Motor neuron (in vitro differentiated cells): ENCODE results near the gene MRPS24. TPM values are rescaled to one million over a fixed set of nuclear protein-coding genes. Genes with fewer than 3 reads are reported as not detected.
"Not testable (repeated sequence)": the region's sequence is repeated elsewhere in the genome, so short reads cannot be mapped to it uniquely, and the experiment has no call there.

Experiments used
- ATAC-seq, 8 experiments: fragments of 200-7000 bp; cut with Tn5 transposase; replicated peaks in 6 of 8; 2 replicates each; pipeline ENCODE4 v1.8.0; 2021; ENCODE audit warnings: mild to moderate bottlenecking in 8 of 8, moderate library complexity in 8 of 8
- H3K27ac ChIP-seq, 2 donors: fragments of 250-450 bp; sonication (Bioruptor Pico); 2 replicates each; pipeline ENCODE4 v1.9.0; 2021; ENCODE audit warnings: antibody characterized with exemption in 2 of 2, mild to moderate bottlenecking in 2 of 2, moderate library complexity in 1 of 2
- H3K4me1 ChIP-seq, 2 donors: fragments of 250-450 bp; sonication (Bioruptor Pico); replicated peaks in 1 of 2; 2 replicates each; pipeline ENCODE4 v1.6.1; 2021; ENCODE audit warnings: antibody characterized with exemption in 2 of 2, mild to moderate bottlenecking in 2 of 2, moderate library complexity in 1 of 2
- H3K4me3 ChIP-seq, 5 donors: fragments of 250-450 bp; sonication (Bioruptor Pico); 2 replicates each; pipeline ENCODE4 v1.9.0; 2021; ENCODE audit warnings: antibody characterized with exemption in 5 of 5, mild to moderate bottlenecking in 5 of 5, moderate library complexity in 4 of 5
- WGBS, 10 experiments: fragments of 450-650 bp; shearing (Covaris generic); methylation state at CpG; one replicate each; pipeline ENCODE4 v1.0.0; 2022; 5-methylcytosine and 5-hydroxymethylcytosine counted together
- in situ Hi-C, 9 experiments: fragments of 400-800 bp; cut with MboI; loops; one replicate each; pipeline ENCODE4 v1.15.0; 2021; ENCODE audit warnings: low sequenced_read_pairs in 9 of 9, low pct_unique_long_range_greater_than_20kb in 2 of 9; ENCODE audit not compliant: unreplicated experiment in 9 of 9
- total RNA-seq, 8 experiments: library from RNA; unstranded; fragments of 300-600 nt; gene quantifications; 2 replicates each; pipeline versions ENCODE4 v1.2.3 to v1.2.4, GENCODE V29; 2022

MRPS24 gene
- total RNA-seq, 8 experiments from 2014 or later = 123 to 213 (median 132) TPM

DNA sequence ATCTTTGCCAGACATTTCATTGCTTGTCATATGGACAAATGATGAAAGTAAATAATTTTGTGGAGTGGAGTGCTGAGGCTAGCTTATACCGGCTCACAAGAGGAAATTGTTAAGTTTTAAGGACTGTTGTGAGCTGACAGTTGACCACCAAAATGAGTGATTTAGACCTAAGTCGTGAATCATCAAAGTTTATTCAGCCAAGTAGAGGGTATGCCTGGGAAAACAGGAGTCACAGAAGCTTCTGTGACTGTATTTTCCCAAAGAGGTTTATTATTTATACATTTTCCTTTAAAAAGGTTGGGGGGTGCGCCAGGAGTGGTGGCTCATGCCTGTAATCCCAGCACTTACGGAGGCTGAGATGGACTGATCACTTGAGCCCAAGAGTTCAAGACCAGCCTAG is 21.8 kb downstream of the MRPS24 start:
- in situ Hi-C loops = loop anchor here in 5 of 9 experiments (25.0 kb wide), 3 partner anchors 260 to 1910 kb away; partner anchors contain the start of genes STK17A (in 4 of the 5), MRPL32 (in 1 of the 5) and PSMA2 (in 1 of the 5)
- Histone ChIP-seq H3K27ac (no peak overlapping the region), H3K4me1 (no peaks in the 10 kb centered on the region), H3K4me3 (no peak overlapping the region)
- 14 to 90% (median 66%) methylated on average over 1 to 4 of the region's 4 CpGs for WGBS, 10 experiments
- ATAC-seq = no peak

DNA sequence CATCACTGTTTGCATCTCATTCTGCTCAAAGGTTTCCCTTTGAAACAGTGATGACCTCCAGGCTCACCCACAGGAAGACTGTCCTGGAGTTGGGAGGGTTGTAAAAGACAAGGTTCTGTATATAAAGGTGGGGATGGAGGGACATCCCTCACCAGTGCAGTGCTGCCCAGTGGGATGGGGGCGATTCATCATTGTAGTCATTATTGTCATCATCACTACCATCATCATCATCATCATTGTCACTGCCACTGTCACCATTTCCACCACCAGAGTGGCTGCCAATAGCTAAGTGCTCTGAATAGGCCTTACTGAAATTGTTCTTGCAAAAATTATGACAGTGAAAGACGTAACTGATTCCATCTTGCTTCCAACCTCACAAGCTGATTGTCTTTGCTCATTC is 24.7 kb downstream of the MRPS24 start:
- WGBS, 10 experiments = 50 to 100% (median 80%) methylated on average over 1 to 2 of the region's 2 CpGs; no CpG with 5 or more reads in 6 of the 10 experiments
- Histone ChIP-seq H3K27ac (no peak overlapping the region), H3K4me1 (no peaks in the 10 kb centered on the region), H3K4me3 (no peak overlapping the region)
- in situ Hi-C loops = loop anchor here in 5 of 9 experiments (25.0 kb wide), 3 partner anchors 257 to 1907 kb away; partner anchors contain the start of genes STK17A (in 4 of the 5), MRPL32 (in 1 of the 5) and PSMA2 (in 1 of the 5)
- no peak for ATAC-seq

DNA sequence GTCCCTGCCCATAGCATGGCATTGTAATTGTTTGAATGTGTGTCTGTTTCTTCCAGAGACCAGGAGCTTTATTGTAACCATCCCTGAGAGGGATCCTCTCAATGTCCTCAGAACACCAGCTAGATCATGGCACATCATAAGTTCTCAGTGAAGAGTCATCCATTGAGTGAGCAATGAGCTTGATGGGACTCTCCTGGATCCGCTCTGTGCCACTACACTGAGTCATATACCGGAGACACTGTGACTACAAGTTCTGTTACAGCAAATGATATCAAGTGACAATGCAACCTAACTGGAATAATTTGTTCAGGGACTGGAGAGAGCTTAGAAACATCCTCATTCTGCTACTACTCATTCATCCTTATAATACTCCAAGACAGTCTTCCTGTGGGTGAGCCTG is 25.1 kb downstream of the MRPS24 start:
- Histone ChIP-seq H3K27ac (no peak overlapping the region), H3K4me1 (no peaks in the 10 kb centered on the region), H3K4me3 (no peak overlapping the region)
- ATAC-seq = peak in 1 of 8 experiments; percentile 62
- in situ Hi-C loops = loop anchor here in 5 of 9 experiments (25.0 kb wide), 3 partner anchors 257 to 1907 kb away; partner anchors contain the start of genes STK17A (in 4 of the 5), MRPL32 (in 1 of the 5) and PSMA2 (in 1 of the 5)
- 0 to 100% (median 83%) methylated on average over 1 to 2 of the region's 2 CpGs; no CpG with 5 or more reads in 5 of the 10 experiments for WGBS, 10 experiments

DNA sequence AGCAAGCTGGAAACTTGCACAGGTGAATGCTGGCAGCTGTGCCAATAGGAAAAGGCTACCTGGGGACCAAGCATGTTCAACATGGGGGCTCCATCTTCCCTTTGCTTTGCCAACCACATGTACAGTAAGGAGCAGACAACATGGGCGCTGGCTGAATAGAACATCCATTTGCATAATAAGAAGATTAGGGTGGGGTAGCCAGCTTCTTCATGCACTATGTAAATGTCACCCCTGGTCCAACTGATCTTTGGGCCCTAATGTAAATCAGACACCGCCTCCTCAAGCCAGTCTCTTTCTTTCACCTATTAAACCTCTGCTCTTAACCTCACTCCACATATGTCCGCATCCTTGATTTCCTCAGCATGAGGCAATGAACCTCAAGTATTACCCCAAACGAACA is 26.0 kb downstream of the MRPS24 start:
- in situ Hi-C loops = loop anchor here in 5 of 9 experiments (25.0 kb wide), 3 partner anchors 256 to 1906 kb away; partner anchors contain the start of genes STK17A (in 4 of the 5), MRPL32 (in 1 of the 5) and PSMA2 (in 1 of the 5)
- Histone ChIP-seq H3K4me3 (no peak overlapping the region), H3K4me1 (peaks cover 0 to 2% of the 10 kb centered on the region in 2 donors), H3K27ac (no peak overlapping the region)
- 0 to 86% (median 80%) methylated on average over 1 to 4 of the region's 4 CpGs; no CpG with 5 or more reads in 2 of the 10 experiments for WGBS, 10 experiments
- peak in 3 of 8 experiments; percentile 62 to 79 (median 74) for ATAC-seq

- H3K27ac ChIP-seq = no peak overlapping the region
- peaks cover 0 to 2% of the 10 kb centered on the region in 2 donors for H3K4me1 ChIP-seq
- H3K4me3 ChIP-seq = no peak overlapping the region
- ATAC-seq = no peak
- 46 to 97% (median 91%) methylated on average over 1 to 9 of the region's 9 CpGs; no CpG with 5 or more reads in 2 of the 10 experiments for WGBS, 10 experiments
- in situ Hi-C loops = loop anchor here in 5 of 9 experiments (10.0 to 25.0 kb wide), 4 partner anchors 113 to 1901 kb away; partner anchors contain the start of genes STK17A (in 4 of the 5), COA1 (in 1 of the 5), MRPL32 (in 1 of the 5) and PSMA2 (in 1 of the 5)
These were observed 31.1 kb downstream of the MRPS24 start for GRCh38 chr7:43838201-43838658.

GRCh38 chr7:43834463-43835251 is 34.7 kb downstream of the MRPS24 start:
- in situ Hi-C loops = loop anchor here in 5 of 9 experiments (10.0 to 25.0 kb wide), 4 partner anchors 110 to 1897 kb away; partner anchors contain the start of genes STK17A (in 4 of the 5), COA1 (in 1 of the 5), MRPL32 (in 1 of the 5) and PSMA2 (in 1 of the 5)
- ATAC-seq = peak in 2 of 8 experiments; percentile 12 to 45
- Histone ChIP-seq H3K4me1 (peaks cover 0 to 2% of the 10 kb centered on the region in 2 donors), H3K27ac (no peak overlapping the region), H3K4me3 (no peak overlapping the region)
- WGBS, 10 experiments = 54 to 100% (median 89%) methylated on average over 1 to 8 of the region's 8 CpGs; no CpG with 5 or more reads in 1 of the 10 experiments

- H3K4me3 ChIP-seq, H3K4me1 ChIP-seq, ATAC-seq, H3K27ac ChIP-seq: not testable (repeated sequence)
- in situ Hi-C loops = loop anchor here in 5 of 9 experiments (10.0 to 25.0 kb wide), 4 partner anchors 106 to 1894 kb away; partner anchors contain the start of genes STK17A (in 4 of the 5), COA1 (in 1 of the 5), MRPL32 (in 1 of the 5) and PSMA2 (in 1 of the 5)
These were observed 38.4 kb downstream of the MRPS24 start for GRCh38 chr7:43830917-43831316.

DNA sequence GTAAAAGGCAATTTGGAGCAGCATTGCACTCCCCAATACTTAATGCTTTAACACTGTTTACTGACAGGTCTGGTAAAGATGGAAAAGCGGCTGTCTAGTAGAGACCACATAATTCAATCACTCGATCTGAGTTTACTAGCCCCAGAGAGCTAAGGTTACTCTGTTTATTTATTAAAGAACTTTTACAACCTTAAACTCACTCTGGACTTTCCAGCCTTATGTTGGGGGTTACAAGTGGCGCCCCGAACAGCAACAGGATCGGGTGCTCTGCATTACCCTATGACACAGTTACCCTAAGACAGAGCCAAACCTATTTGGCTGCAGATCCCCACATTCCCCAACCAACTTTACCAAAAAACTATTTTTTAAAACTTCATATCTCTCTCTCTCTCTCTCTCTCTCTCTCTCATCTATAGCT is 43.9 kb downstream of the MRPS24 start:
- in situ Hi-C loops = loop anchor here in 5 of 9 experiments (25.0 kb wide), 3 partner anchors 238 to 1888 kb away; partner anchors contain the start of genes STK17A (in 4 of the 5), MRPL32 (in 1 of the 5) and PSMA2 (in 1 of the 5)
- Histone ChIP-seq H3K27ac (no peak overlapping the region), H3K4me3 (no peak overlapping the region), H3K4me1 (no peaks in the 10 kb centered on the region)
- ATAC-seq = no peak
- WGBS, 10 experiments = 33 to 100% (median 94%) methylated on average over 1 to 5 of the region's 5 CpGs; no CpG with 5 or more reads in 3 of the 10 experiments

GRCh38 chr7:43824963-43825362 is 44.4 kb downstream of the MRPS24 start:
- Histone ChIP-seq H3K4me3 (no peak overlapping the region), H3K4me1 (no peaks in the 10 kb centered on the region), H3K27ac (no peak overlapping the region)
- no peak for ATAC-seq
- in situ Hi-C loops = loop anchor here in 5 of 9 experiments (25.0 kb wide), 3 partner anchors 238 to 1888 kb away; partner anchors contain the start of genes STK17A (in 4 of the 5), MRPL32 (in 1 of the 5) and PSMA2 (in 1 of the 5)
- 0 to 100% (median 90%) methylated on average over 1 of the region's 1 CpG; no CpG with 5 or more reads in 5 of the 10 experiments for WGBS, 10 experiments

DNA sequence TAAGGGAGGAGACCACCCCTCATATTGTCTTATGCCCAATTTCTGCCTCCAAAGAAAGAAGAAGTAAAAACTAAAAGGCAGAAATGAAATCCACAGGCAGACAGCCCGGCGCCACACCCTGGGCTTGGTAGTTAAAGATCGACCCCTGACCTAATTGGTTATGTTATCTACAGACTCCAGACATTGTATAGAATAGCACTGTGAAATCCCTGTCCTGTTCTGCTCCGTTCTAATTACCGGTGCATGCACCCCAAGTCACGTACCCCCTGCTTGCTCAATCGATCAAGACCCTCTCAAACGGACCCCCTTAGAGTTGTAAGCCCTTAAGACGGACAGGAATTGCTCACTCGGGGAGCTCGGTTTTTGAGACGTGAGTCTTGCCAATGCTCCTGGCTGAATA is 44.8 kb downstream of the MRPS24 start:
- H3K4me3 ChIP-seq, H3K27ac ChIP-seq, H3K4me1 ChIP-seq, ATAC-seq, in situ Hi-C loops: not testable (repeated sequence)
- 80 to 100% (median 93%) methylated on average over 1 to 8 of the region's 12 CpGs; no CpG with 5 or more reads in 5 of the 10 experiments for WGBS, 10 experiments

GRCh38 chr7:43823941-43824340 is 45.4 kb downstream of the MRPS24 start:
- in situ Hi-C loops = no loop called here

DNA sequence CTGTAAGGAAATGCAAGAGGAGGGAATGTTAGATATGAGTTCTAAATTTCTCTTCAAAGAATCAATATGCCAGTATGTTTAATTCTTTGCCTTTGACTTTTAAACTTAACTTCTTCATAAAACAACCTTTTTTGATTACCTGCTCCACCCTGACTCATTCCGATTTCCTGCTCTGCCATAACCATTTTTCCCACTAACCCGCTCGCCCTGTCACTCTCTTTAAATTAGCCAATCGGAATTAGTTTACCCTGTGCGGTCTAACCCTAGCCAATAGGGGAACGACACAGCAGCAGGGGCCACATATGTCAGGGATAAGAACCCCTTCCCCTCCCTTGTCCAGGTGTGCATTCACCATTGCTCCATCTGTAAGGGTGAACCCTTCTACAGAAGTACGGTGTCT is 45.9 kb downstream of the MRPS24 start:
- H3K4me3 ChIP-seq, ATAC-seq, H3K27ac ChIP-seq, in situ Hi-C loops, H3K4me1 ChIP-seq: not testable (repeated sequence)
- 74 to 100% (median 85%) methylated on average over 1 to 7 of the region's 7 CpGs; no CpG with 5 or more reads in 1 of the 10 experiments for WGBS, 10 experiments

More at GRCh38 chr7:43823941-43824340, 45.4 kb downstream of the MRPS24 start:
- Histone ChIP-seq H3K27ac (no peak overlapping the region), H3K4me3 (no peak overlapping the region), H3K4me1 (no peaks in the 10 kb centered on the region)
- ATAC-seq = no peak
- 61 to 100% (median 82%) methylated on average over 2 to 6 of the region's 6 CpGs for WGBS, 10 experiments
